ENCODE results near the gene TCERG1. TPM values are rescaled to one million over a fixed set of nuclear protein-coding genes. Genes with fewer than 3 reads are reported as not detected.

TCERG1 gene
- polyA plus RNA-seq, 1 of the 3 experiments (the other 2 are of a cell fraction): 38.5 TPM

- Histone ChIP-seq H3K27ac (ENCODE audit: low read depth in 2 of 2, low read length in 1 of 2) (no peak overlapping the region), H3F3A (replicated peaks; ENCODE audit: insufficient read depth) (peaks cover 14% of the 10 kb centered on the region), H3K36me3 (replicated peaks in 1 of 2; ENCODE audit: control insufficient read depth in 1 of 2, insufficient read depth in 2 of 2, low read length in 1 of 2) (peaks cover 74 to 80% of the 10 kb centered on the region in 2 experiments), H3K27me3 (ENCODE audit: insufficient read depth) (no peaks in the 10 kb centered on the region), H3K4me3 (ENCODE audit: low read depth in 2 of 2, low read length in 1 of 2) (no peak overlapping the region), H3K4me2 (no peak overlapping the region), H3K9ac (no peak overlapping the region), H3K9me3 (no peaks in the 10 kb centered on the region), H3K9me2 (no peaks in the 10 kb centered on the region), H2AFZ (ENCODE audit: low read depth) (no peak overlapping the region), H3K79me2 (ENCODE audit: insufficient read depth) (peaks cover 71% of the 10 kb centered on the region), H3K4me1 (ENCODE audit: control insufficient read depth in 1 of 2, insufficient read depth in 2 of 2, low read depth in 1 of 2, low read length in 1 of 2) (no peaks in the 10 kb centered on the region; a peak in 1 of 4 replicates), H4K20me1 (ENCODE audit: insufficient read depth) (peaks cover 8% of the 10 kb centered on the region)
- 97% methylated on average over 1 of the region's 1 CpG for WGBS (ENCODE audit: low lambda C conversion rate)
- TF ChIP-seq, protein P1, sequence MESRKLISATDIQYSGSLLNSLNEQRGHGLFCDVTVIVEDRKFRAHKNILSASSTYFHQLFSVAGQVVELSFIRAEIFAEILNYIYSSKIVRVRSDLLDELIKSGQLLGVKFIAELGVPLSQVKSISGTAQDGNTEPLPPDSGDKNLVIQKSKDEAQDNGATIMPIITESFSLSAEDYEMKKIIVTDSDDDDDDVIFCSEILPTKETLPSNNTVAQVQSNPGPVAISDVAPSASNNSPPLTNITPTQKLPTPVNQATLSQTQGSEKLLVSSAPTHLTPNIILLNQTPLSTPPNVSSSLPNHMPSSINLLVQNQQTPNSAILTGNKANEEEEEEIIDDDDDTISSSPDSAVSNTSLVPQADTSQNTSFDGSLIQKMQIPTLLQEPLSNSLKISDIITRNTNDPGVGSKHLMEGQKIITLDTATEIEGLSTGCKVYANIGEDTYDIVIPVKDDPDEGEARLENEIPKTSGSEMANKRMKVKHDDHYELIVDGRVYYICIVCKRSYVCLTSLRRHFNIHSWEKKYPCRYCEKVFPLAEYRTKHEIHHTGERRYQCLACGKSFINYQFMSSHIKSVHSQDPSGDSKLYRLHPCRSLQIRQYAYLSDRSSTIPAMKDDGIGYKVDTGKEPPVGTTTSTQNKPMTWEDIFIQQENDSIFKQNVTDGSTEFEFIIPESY (IDR thresholded peaks at IDR 0.05; ENCODE audit: borderline replicate concordance, low read depth): no peak
- no peak for TF ChIP-seq MXI1 (IDR thresholded peaks at IDR 0.05; ENCODE audit: low read depth, low read length)
- TF ChIP-seq, protein P2, sequence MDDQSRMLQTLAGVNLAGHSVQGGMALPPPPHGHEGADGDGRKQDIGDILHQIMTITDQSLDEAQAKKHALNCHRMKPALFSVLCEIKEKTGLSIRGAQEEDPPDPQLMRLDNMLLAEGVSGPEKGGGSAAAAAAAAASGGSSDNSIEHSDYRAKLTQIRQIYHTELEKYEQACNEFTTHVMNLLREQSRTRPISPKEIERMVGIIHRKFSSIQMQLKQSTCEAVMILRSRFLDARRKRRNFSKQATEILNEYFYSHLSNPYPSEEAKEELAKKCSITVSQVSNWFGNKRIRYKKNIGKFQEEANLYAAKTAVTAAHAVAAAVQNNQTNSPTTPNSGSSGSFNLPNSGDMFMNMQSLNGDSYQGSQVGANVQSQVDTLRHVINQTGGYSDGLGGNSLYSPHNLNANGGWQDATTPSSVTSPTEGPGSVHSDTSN (IDR thresholded peaks at IDR 0.05): no peak
- TF ChIP-seq SIN3A (IDR thresholded peaks at IDR 0.05; ENCODE audit: borderline replicate concordance, low read depth, low read length): no peak
- TF ChIP-seq MAX (IDR thresholded peaks at IDR 0.05; ENCODE audit: low read depth): no peak
- DNase-seq: no peak
- ChIA-PET CTCF (interaction anchor here (0.9 to 2.4 kb wide), 10 partner anchors 9 to 498 kb away, joined by 3 to 9 read pairs (median 4); no protein-coding TSS in a partner anchor), POLR2A (no interaction called here)
Observed at GRCh38 chr5:146467760-146468159, 20.6 kb downstream of the TCERG1 start.

DNA sequence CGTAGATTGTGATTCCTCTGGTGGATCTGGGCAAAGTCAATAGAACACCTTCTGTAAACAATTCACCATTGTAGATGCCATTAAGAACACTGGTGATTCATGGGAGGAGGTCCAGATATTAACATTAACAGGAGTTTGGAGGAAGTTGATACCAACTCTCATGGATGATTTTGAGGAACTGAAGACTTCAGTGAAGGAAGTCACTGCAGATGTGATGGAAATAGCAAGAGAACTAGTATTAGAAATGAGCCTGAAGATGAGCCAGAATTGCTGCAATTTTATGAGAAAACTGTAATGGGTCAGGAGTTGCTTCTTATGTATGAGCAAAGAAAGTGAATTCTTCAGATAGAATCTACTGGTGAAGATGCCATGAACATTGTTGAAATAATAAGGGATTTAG is 26.9 kb downstream of the TCERG1 start:
- Histone ChIP-seq H3K27me3 (ENCODE audit: insufficient read depth) (no peaks in the 10 kb centered on the region), H3K4me3 (ENCODE audit: low read depth in 2 of 2, low read length in 1 of 2) (no peak overlapping the region), H3K36me3 (replicated peaks in 1 of 2; ENCODE audit: control insufficient read depth in 1 of 2, insufficient read depth in 2 of 2, low read length in 1 of 2) (peaks cover 75 to 91% of the 10 kb centered on the region in 2 experiments), H3K4me1 (ENCODE audit: control insufficient read depth in 1 of 2, insufficient read depth in 2 of 2, low read depth in 1 of 2, low read length in 1 of 2) (no peaks in the 10 kb centered on the region; a peak in 1 of 4 replicates), H3K27ac (ENCODE audit: low read depth in 2 of 2, low read length in 1 of 2) (no peak overlapping the region), H4K20me1 (ENCODE audit: insufficient read depth) (no peaks in the 10 kb centered on the region), H3K4me2 (no peak overlapping the region), H3F3A (replicated peaks; ENCODE audit: insufficient read depth) (peaks cover 15% of the 10 kb centered on the region), H3K79me2 (ENCODE audit: insufficient read depth) (peaks cover 44% of the 10 kb centered on the region), H2AFZ (ENCODE audit: low read depth) (no peak overlapping the region), H3K9me2 (no peaks in the 10 kb centered on the region), H3K9me3 (no peaks in the 10 kb centered on the region), H3K9ac (no peak overlapping the region)
- POLR2A ChIA-PET: no interaction called here
- CTCF ChIA-PET: interaction anchor here (1.0 to 1.1 kb wide), 2 partner anchors 8 to 26 kb away, joined by 3 to 4 read pairs; no protein-coding TSS in a partner anchor
- no peak for DNase-seq
- 100% methylated on average over 1 of the region's 1 CpG for WGBS (ENCODE audit: low lambda C conversion rate)
- TF ChIP-seq SIN3A (IDR thresholded peaks at IDR 0.05; ENCODE audit: borderline replicate concordance, low read depth, low read length): no peak
- TF ChIP-seq FOXJ3 (CRISPR knock-in tag; IDR thresholded peaks at IDR 0.05): no peak
- no peak for TF ChIP-seq FOSL2 (IDR thresholded peaks at IDR 0.05; ENCODE audit: borderline replicate concordance, low read depth)
- TF ChIP-seq RXRA (IDR thresholded peaks at IDR 0.05; ENCODE audit: borderline replicate concordance, low read depth): no peak
- no peak for TF ChIP-seq ELF1 (IDR thresholded peaks at IDR 0.05)
- no peak for TF ChIP-seq CHD2 (IDR thresholded peaks at IDR 0.05; ENCODE audit: low read length, partially characterized antibody)
- TF ChIP-seq RCOR1 (IDR thresholded peaks at IDR 0.05; ENCODE audit: low read length): no peak
- TF ChIP-seq IRF3 (IDR thresholded peaks at IDR 0.05; ENCODE audit: low read depth, low read length): no peak
- TF ChIP-seq, protein P3, sequence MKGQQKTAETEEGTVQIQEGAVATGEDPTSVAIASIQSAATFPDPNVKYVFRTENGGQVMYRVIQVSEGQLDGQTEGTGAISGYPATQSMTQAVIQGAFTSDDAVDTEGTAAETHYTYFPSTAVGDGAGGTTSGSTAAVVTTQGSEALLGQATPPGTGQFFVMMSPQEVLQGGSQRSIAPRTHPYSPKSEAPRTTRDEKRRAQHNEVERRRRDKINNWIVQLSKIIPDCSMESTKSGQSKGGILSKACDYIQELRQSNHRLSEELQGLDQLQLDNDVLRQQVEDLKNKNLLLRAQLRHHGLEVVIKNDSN (IDR thresholded peaks at IDR 0.05; ENCODE audit: borderline replicate concordance, low read depth): no peak
- TF ChIP-seq, protein P2 (IDR thresholded peaks at IDR 0.05): no peak
- no peak for TF ChIP-seq POLR2AphosphoS5 (IDR thresholded peaks at IDR 0.05; ENCODE audit: low read depth, low read length)
- TF ChIP-seq MAX (IDR thresholded peaks at IDR 0.05; ENCODE audit: low read depth): no peak
- TF ChIP-seq FOXM1 (IDR thresholded peaks at IDR 0.05; ENCODE audit: low read depth): no peak
- no peak for TF ChIP-seq NFIC (IDR thresholded peaks at IDR 0.05; ENCODE audit: borderline replicate concordance)
- TF ChIP-seq MEF2A (IDR thresholded peaks at IDR 0.05; ENCODE audit: borderline replicate concordance, low read depth): no peak
- no peak for TF ChIP-seq NRF1 (IDR thresholded peaks at IDR 0.05; ENCODE audit: low read depth, low read length)
- no peak for TF ChIP-seq EP300 (IDR thresholded peaks at IDR 0.05; ENCODE audit: borderline replicate concordance in 1 of 2, low read depth in 1 of 2, low read length in 1 of 2)
- TF ChIP-seq RAD21 (IDR thresholded peaks at IDR 0.05; ENCODE audit: low read length): no peak

All from SK-N-SH (cell line).